Measurements from ENCODE around the gene RC3H2.
"Not testable (repeated sequence)": the region's sequence is repeated elsewhere in the genome, so short reads cannot be mapped to it uniquely, and the experiment has no call there.

RC3H2 gene

GRCh38 chr9:122810306-122810946 lies 94.7 kb downstream of the RC3H2 start:
- no peaks in the 10 kb centered on the region for H3K9me3 ChIP-seq (ENCODE audit: control insufficient read depth, insufficient read depth, low read depth, low read length)
- ChIA-PET POLR2A (no interaction called here), CTCF (interaction anchor here (0.6 to 6.3 kb wide), 16 partner anchors 9 to 712 kb away, joined by 3 to 77 read pairs (median 6); partner anchors contain the start of gene PTGS1)
- H3K4me3 ChIP-seq (ENCODE audit: low read depth, low read length): no peak overlapping the region
- no peak for TF ChIP-seq ZNF266 (tag by site-specific recombination; IDR thresholded peaks at IDR 0.05; ENCODE audit: low read depth)
- TF ChIP-seq CTCF (tag by site-specific recombination; IDR thresholded peaks at IDR 0.05): peak; percentile 62; the same call in 1 of the 2 replicates
- 0 out of 2 replicates have a peak, but pooled peaks have one; percentile 30 for TF ChIP-seq ZNF660 (tag by site-specific recombination; IDR thresholded peaks at IDR 0.05)
- TF ChIP-seq ZNF571 (tag by site-specific recombination; IDR thresholded peaks at IDR 0.05): no peak
- TF ChIP-seq ZNF184 (tag by site-specific recombination; IDR thresholded peaks at IDR 0.05): no peak
- TF ChIP-seq ZBTB17 (tag by site-specific recombination; IDR thresholded peaks at IDR 0.05): 0 out of 2 replicates have a peak, but pooled peaks have one; percentile 29
- no peak for TF ChIP-seq GFI1B (tag by site-specific recombination; IDR thresholded peaks at IDR 0.05)
- TF ChIP-seq ZNF335 (tag by site-specific recombination; conservative IDR thresholded peaks at IDR 0.05): peak; percentile 47; the same call in 1 of the 2 replicates
- TF ChIP-seq ZNF654 (tag by site-specific recombination; IDR thresholded peaks at IDR 0.05; ENCODE audit: low read depth): peak; percentile 93
- no peak for TF ChIP-seq ZNF791 (tag by site-specific recombination; IDR thresholded peaks at IDR 0.05)
- peaks cover 0 to under 1% of the 10 kb centered on the region in 2 experiments; a peak in 1 of 3 replicates for H3K36me3 ChIP-seq (ENCODE audit: control insufficient read depth in 2 of 2, insufficient read depth in 1 of 2, low read length in 2 of 2)
- H3K4me1 ChIP-seq (ENCODE audit: control insufficient read depth, insufficient read depth, low read length): no peaks in the 10 kb centered on the region
- H3K27ac ChIP-seq (ENCODE audit: extremely low read depth, low read depth, low read length): no peak overlapping the region

- CTCF ChIA-PET: interaction anchor here (0.6 to 6.3 kb wide), 10 partner anchors 11 to 711 kb away, joined by 4 to 77 read pairs (median 14); no protein-coding TSS in a partner anchor
- H3K4me1 ChIP-seq (ENCODE audit: control insufficient read depth, insufficient read depth, low read length); H3K27ac ChIP-seq (ENCODE audit: extremely low read depth, low read depth, low read length); H3K36me3 ChIP-seq (ENCODE audit: control insufficient read depth in 2 of 2, insufficient read depth in 1 of 2, low read length in 2 of 2); H3K4me3 ChIP-seq (ENCODE audit: low read depth, low read length); H3K9me3 ChIP-seq (ENCODE audit: control insufficient read depth, insufficient read depth, low read depth, low read length): not testable (repeated sequence)
- POLR2A ChIA-PET: interaction anchor here (0.6 kb wide), 1 partner anchor 19 kb away, joined by 3 read pairs; the partner anchor contains the start of gene PDCL
Measured at GRCh38 chr9:122809261-122809660, 95.9 kb downstream of the RC3H2 start.

GRCh38 chr9:122808141-122808540 lies 97.0 kb downstream of the RC3H2 start:
- Histone ChIP-seq H3K4me1 (ENCODE audit: control insufficient read depth, insufficient read depth, low read length) (no peaks in the 10 kb centered on the region), H3K36me3 (ENCODE audit: control insufficient read depth in 2 of 2, insufficient read depth in 1 of 2, low read length in 2 of 2) (no peaks in the 10 kb centered on the region), H3K4me3 (ENCODE audit: low read depth, low read length) (no peak overlapping the region), H3K9me3 (ENCODE audit: control insufficient read depth, insufficient read depth, low read depth, low read length) (no peaks in the 10 kb centered on the region), H3K27ac (ENCODE audit: extremely low read depth, low read depth, low read length) (no peak overlapping the region)
- TF ChIP-seq ZNF37A (tag by site-specific recombination; IDR thresholded peaks at IDR 0.05) (no peak), ZNF16 (tag by site-specific recombination; IDR thresholded peaks at IDR 0.05; ENCODE audit: low read depth) (no peak), TCF7L2 (IDR thresholded peaks at IDR 0.05; ENCODE audit: borderline replicate concordance, low read depth, low read length) (no peak), KLF7 (tag by site-specific recombination; IDR thresholded peaks at IDR 0.05; ENCODE audit: borderline replicate concordance) (no peak), ZNF660 (tag by site-specific recombination; IDR thresholded peaks at IDR 0.05) (no peak), ZNF596 (tag by site-specific recombination; IDR thresholded peaks at IDR 0.05) (no peak), ZSCAN16 (tag by site-specific recombination; IDR thresholded peaks at IDR 0.05) (no peak), ZNF626 (tag by site-specific recombination; IDR thresholded peaks at IDR 0.05) (no peak), ZNF610 (tag by site-specific recombination; IDR thresholded peaks at IDR 0.05; ENCODE audit: borderline replicate concordance) (no peak), ZNF133 (tag by site-specific recombination; IDR thresholded peaks at IDR 0.05) (no peak), BCL6B (tag by site-specific recombination; IDR thresholded peaks at IDR 0.05) (no peak)
- ChIA-PET POLR2A (no interaction called here), CTCF (interaction anchor here (0.6 to 6.3 kb wide), 7 partner anchors 29 to 685 kb away, joined by 3 to 77 read pairs (median 13); no protein-coding TSS in a partner anchor)
